GM19099 (cell line): ENCODE measurements around the gene CAPN10.

Experiments
- POLR2A ChIP-seq: IDR thresholded peaks from 3 replicates; pipeline ENCODE4 v1.6.1; 2011; ENCODE audit warnings: low read depth; ENCODE audit not compliant: insufficient read length; ENCODE audit errors: extremely low read depth

CAPN10 gene

DNA sequence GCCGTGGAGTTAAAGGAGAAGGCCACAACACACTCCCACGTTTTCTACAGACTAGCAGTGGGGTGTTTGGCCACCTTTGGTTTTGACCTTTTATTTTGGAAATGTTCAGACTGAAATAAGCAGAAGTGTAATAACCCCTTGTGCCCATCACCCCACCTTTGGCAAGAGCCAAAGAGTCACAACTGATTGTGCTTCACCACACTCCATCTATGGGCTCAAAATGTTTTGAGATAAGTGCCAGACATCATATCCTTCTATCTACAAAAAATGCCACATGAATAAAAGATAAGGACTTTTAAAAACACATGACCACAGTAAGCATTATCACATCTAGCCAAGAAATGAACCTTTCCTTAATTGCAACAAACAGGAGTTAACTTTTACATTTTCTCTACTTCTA is 28.9 kb downstream of the CAPN10 start:
- TF ChIP-seq POLR2A = no peak

DNA sequence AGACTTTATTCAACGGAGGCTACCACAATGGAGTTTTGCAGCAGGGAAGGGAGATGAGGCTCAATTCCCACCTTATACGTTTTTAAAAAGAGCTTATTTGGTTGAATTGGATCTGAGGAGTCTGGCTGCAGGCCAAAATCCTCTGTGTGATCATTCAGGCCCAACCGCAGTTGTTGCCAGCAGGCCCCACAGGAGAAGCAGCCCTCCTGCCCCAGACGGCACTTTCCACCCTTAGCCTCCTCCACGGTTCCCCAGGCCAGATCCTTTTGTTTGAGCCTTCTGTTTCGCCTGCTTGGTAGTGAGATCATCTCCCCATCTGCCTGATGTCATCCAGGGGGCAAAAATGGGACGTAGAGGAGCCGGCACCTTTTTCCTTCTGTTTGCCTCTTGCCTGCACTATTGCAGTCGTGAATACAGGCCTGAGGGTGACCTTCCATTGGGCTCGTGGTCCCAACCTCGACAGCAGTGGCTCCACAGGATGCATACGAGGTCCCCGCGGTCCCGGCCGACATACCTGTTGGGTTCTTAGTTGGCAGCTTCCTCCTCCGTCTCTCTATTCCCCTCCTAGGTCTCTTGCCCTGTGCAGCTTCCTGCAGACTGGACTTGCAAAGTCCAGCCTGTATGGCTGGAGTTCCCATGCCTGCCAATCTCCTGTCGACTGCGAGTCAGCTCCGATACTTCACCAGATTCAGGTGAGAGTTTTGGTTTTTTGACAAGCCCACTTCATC is 29.4 kb downstream of the CAPN10 start:
- no peak for TF ChIP-seq POLR2A

DNA sequence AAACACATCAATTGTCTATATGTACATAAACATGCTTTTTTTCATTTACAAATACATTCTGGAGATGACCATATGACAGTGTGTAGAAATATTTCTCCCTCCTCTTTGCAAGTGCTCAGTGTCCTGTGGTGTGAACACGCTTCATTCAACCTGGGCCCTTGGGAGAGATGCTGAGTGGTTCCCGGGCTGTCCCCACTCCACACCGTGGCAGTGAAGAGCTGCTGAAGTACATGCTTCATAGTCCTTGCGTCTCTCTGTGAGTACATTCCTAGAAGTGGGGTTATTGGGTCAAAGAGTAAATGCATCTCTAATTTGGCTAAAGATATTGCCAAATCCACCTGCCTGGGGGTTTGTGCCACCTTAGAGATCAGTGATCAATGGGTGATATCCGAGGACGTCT is 32.2 kb downstream of the CAPN10 start:
- TF ChIP-seq POLR2A = no peak

DNA sequence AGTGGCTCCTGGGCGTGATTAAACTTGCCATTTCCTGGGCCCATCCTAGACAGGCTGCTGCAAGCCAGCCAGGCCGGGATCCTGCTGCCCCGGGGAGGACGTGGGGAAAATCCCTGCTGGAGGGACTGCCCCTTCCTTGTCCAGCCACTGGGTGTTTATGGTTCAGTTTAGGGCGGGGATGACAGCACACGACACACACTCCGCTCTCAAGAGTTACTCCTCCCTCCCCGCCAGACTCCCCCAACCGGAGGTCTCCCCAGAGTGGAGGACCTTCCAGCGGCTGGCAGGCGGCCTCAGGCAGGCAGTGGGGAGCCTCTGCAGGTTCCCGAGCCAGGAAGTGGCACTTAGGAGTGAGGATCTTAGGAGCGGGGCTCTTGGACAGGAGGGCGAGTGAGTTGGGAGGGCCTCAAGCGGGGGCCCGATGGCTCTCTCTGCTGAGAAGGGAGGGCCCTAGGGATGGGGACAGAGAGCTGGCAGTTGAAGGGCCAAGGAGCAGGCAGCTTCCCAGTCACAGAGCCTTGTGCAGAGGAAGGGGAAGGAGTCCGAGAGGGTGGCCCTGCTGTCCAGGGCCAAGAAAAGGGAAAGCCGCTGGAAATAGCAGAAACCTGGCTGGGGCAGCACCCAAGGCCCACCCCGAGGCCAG is 33.1 kb downstream of the CAPN10 start:
- TF ChIP-seq POLR2A = no peak

DNA sequence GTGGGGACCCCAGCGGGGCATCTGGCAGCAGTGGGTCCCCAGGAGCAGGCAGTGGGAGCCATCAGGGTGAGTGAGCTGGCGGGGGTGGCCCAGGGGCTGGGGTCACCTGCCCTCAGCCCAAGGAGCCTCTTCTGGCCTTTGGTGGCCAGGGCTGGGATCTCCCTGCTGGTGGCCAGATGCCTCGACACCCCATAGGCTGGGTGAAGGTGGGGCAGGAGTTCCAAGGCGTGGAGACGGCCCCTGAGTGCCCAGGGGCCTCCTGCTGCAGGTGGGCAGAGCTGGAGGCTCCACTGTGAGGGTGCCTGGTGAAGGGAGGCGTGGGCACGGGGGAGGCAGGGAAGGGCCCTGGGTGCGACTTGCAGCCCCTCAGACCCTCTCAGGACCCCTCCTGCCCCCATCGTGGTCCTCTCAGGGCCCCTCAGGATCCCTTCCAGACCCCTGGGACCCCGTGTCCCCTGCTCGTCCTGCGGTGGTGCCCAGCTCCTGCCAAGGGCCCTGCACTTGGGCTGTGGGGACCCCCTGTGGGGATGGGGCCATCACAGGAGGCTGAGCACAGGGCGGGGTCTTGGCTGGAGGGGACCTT is 33.7 kb downstream of the CAPN10 start:
- TF ChIP-seq POLR2A = no peak

DNA sequence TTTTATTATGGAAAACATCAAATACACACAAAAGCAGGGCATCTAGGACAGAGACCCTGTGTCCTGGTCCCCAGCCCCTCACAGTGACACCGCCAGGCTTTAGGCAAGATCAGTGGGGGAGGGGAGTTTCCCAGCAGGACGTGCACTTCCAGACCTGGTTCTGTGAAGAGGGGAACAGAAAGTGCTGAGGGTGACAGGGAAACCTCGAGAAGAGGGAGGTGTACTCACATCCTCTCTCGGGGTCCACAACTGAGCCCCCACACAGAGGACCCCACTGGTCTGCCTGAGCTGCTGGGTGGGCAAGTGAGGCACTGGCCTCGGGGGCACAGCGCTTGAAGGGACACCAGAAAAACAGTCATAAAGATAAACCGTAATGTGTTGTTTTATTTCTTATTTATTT is 34.3 kb downstream of the CAPN10 start:
- no peak for TF ChIP-seq POLR2A

DNA sequence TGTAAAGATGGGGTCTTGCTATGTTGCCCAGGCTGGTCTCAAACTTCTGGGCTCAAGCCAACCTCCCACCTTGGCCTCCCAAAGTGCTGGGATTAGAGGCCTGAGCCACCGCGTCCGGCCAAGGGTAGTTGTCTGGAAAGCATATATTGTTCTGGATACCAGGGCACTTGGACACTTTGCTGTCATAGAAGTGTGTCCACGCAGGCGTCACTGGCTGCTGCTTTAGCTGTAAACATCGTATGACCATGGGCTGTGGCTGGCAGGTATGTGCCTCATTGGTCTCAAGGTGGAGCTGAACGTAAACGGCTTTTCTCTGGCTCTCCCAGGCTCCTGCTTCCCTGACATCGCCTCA is 35.5 kb downstream of the CAPN10 start:
- no peak for TF ChIP-seq POLR2A

DNA sequence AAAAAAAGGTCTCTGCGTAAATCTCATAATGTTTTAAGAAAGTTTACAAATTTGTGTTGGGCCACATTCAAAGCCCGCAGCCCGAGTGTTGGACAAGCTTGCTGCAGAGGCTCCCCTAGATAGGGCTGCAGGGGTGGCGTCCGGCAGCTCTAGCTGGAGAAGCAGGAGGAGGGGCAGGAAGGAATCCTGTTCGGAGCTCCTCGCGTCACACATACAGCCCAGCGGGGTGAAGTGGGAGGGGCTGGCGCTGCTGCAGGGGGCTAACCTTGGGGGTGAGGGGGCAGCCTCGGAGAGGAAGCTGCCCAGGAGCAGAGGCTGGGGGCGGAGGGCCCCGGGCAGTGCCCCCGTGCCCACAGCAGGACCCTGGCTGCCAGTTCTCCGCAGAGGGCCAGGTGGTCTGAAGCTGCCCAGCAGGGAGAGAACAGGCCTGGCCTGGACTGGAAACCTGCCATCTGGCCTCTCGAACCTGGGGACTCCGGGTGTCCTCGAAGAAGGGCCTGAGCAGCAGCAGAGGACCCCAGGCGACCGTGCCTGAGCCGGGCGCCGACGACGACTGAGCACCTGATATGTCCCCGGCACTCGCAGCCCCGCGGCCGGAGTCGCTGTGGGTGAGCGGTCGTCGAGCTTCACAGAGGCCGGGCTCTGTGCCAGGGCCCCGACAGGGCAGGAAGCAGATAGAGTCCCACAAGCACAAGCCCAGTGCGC is 36.1 kb downstream of the CAPN10 start:
- no peak for TF ChIP-seq POLR2A

DNA sequence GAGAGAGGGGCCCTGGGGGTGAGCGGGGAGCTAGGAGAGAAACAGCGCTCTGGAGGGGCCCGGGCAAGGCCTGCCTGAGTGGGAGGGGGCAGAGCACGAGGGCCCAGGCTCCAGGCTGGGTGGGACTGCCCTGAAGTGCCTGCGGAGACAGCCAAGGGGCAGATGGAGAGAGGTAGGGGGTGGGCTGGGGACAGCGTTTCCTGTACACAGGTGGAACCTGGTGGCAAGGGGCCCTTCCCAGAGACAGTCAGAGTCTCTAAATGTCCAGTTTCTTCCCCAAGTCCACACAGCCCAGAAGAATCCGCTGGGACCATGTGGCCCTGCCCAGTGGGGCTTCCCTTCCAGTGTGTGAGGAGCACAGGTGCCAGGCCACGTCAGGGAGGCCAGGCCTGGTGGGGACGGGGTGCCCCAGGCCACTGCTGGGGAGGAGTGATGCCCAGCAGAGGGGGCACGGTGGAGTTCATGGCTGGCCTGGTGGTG is 37.0 kb downstream of the CAPN10 start:
- no peak for TF ChIP-seq POLR2A

DNA sequence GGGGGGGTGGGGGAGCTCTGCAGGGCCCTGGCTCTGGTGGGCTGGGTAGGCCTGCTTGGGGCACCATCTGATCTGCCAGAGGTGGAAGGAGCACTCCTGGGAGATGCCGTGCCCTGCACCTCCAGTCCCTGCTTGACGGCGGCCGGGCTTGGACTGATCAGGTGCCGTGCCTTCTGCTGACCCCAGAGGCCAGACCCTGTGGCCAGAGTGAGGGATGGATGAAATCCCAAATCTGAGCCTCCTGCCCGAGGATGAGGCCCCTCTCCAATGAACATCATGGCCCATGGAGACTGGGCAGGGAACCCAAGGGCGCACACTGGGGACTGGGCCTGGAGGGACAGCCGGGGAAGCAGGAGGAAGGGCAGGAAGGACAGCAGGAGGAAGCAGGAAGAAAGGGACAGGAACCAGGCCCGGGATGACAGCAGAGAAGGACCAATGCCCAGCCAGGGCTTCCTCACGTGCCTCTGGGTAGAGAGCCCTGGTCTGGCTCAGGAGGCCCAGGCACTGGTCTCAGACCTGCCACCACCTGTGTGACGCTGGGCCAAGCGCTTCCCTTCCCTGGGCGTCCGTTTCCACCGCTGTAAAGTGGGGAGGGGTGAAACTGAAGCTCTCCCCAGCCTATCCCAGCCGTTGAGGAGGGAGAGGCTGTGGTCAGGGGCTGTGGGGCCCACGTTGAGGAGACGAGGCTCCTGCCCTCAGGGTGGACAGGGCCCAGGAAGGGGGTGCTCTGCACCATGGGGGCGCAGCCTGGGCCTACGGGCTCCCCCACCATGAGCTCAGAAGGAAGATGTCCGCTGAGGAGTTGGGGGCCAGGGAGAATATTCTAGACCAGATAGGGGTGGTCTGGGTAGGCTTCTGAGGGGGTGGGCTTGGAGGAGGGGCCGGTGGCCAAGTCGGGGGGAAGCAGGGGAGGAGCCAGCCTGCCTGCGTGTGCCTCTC is 37.7 kb downstream of the CAPN10 start:
- TF ChIP-seq POLR2A = no peak

DNA sequence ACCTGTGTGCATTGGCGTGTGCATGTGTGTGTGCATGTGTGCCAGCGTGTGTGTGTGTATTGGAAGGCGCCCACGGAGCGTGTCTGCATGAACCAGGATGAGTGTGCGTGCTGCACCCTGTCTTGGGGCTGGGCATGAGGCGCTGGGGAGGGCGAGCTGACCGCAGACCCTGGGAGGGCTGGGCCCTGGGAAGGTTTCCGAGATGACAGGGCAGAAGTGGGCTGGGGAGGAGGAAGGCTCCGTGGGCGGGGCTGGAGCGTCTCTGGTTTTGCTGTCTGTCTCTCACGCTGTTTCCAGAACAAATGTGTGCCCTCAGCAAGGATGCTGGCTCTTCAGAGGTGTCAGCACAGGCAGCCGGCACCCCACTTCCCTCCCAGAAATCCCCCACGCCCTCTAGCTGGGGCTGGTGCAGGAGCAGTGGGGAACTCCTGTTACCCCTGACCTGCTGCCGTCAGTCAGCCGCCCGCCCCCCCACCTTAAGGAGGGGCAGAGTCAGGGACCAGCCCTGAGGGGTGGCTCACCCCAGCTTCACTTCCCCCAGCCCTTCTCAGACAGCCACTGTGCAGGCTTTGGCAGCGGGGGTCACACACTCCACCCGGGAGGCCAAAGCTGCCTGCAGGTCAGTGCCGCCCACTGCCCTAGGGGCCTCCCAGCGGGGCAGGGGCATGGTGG is 38.6 kb downstream of the CAPN10 start, which contains the start of gene GPR35:
Gene GPR35, plus strand, starts transcription at position 531 of the 672 bp plus-strand sequence. CDS start 4,473 bp downstream, outside the sequence.
- TF ChIP-seq POLR2A = no peak

DNA sequence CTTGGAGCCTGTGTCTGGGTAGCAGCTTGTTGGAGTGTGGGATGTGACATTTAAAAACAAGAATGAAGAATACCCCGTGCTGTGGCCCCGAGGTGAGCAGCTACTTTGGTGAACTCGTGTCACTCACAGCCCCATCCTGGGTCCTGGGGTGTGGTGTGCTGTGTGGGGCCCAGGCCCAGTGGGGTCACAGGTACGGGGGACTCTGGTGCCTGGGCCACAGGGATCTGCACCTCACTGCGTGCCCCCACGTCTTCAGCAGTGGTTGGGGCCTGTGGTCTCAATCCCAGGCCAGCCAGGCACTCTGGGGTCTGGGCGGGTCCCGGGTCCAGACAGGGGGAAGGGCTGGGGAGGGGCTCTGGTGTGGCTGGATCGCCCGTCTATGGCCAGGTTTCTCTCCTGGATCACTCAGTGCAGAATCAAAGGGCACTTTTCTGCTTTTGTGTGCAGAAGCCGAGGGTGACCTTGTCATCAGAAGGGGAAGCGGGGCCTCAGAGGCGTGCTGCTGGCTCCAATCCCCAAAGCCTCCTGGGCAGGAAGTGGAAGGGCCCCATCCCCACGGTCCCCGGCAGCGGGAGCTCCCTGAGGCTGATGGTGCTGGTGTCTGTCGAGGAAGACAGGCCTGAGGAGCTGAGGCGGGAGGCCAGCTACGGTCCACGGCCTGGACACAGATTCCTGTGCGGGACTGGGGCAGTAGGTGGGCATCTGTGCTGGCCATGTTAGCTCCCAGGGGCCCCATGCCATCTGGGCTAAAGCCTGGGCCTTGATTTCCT is 40.2 kb downstream of the CAPN10 start:
- TF ChIP-seq POLR2A = no peak
